ENCODE results near the gene RAMP1.

GRCh38 chr2:237823544-237823943 lies 35.9 kb upstream of the RAMP1 start:
- TF ChIP-seq CTCF (IDR thresholded peaks at IDR 0.05; ENCODE audit: low read length) (no peak), EZH2 (IDR thresholded peaks at IDR 0.05; ENCODE audit: borderline replicate concordance, low read length) (no peak)

Data from OCI-LY1 (cell line).